Astrocyte of the spinal cord (primary cell): ENCODE measurements around the gene NPR2.

Experiments used
- DNase-seq: peaks from one replicate; pipeline ENCODE4 v3.0.0; 2011; ENCODE audit warnings: low read depth, low spot score
- H3K4me3 ChIP-seq: 2 replicates; pipeline ENCODE4 v1.5.1; 2011; ENCODE audit warnings: low read depth, mild to moderate bottlenecking, low read length, moderate library complexity
- CTCF ChIP-seq: IDR thresholded peaks from 2 replicates; pipeline ENCODE4 v1.5.1; 2012; ENCODE audit warnings: low read depth, mild to moderate bottlenecking, low read length, inconsistent platforms
- in situ Hi-C: cut with HindIII; loops from 2 replicates; pipeline ENCODE4 v1.10.0; 2017; ENCODE audit warnings: low sequenced_read_pairs

The NPR2 gene

GRCh38 chr9:35832814-35833213 is 41.4 kb downstream of the NPR2 start:
- no peak for TF ChIP-seq CTCF
- no peak for DNase-seq
- in situ Hi-C loops = no loop called here
- no peak overlapping the region for H3K4me3 ChIP-seq

DNA sequence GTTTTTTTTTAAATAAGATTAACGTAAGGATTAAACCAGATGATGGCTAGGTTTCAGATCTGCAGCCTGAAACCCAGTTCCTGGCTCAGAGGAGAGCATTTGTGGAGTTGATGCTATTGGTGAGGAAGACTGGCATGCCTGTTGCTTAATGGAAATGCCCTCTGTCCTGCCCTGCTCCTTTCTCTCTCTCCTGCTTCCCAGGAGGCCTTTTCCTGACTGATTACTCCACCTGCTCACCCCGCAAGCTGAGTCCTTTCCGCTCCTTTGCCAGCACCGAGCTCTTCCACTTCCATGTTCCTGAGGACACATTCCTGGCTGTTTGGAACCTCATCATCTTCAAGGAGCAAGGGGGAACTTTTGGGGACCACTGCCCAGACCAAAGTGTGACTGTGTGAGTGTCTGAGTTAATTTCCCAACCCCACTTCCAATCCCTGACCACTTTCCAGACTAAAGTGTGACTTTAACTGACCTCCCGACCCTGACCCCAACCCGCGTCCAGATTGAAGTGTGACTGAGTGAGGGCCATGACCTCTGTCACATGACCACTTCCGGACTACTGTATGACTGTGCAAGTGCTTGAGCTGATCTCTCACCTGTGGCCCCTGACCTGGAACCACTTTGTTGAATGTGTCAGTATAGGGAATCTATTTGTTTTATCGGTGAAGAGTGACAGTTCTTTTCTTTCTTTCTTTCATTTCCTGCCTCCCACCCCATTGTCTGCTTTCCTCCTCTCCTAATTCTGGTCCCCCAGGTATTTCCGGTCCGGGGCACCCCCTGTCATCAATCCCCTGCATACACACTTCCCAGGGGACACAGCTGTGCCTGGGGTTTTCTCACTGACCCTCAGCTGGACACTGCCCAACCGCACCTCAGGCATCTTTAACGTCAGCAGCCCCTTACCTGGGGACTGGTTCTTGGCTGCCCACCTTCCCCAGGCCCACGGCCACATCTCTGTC is 43.1 kb downstream of the NPR2 start:
- no peak for DNase-seq
- TF ChIP-seq CTCF = no peak
- H3K4me3 ChIP-seq = no peak overlapping the region
- in situ Hi-C loops = no loop called here

DNA sequence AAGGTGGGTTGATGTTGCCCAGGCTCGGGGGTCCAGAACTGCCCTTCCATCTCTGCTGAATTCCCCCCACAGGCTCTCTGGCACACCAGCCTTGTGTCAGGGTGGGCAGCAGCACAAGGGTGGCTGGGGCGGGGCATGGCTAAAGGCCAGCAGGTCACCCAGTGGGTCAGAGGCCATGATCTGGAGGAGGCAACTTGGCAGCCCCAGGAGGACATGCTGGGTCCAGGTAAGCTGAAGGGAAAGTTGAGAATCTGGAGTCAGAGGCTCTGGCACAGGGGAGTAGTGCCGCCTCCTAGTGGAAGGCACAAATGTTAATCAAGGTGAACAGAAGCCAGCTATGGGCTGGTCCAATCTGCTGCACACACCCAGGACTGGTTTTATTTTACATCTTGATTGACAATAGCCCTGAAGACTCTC is 43.8 kb downstream of the NPR2 start:
- H3K4me3 ChIP-seq = no peak overlapping the region
- in situ Hi-C loops = no loop called here
- TF ChIP-seq CTCF = peak; percentile 43
- DNase-seq = no peak

GRCh38 chr9:35835766-35836165 is 44.4 kb downstream of the NPR2 start:
- DNase-seq = no peak
- in situ Hi-C loops = no loop called here
- TF ChIP-seq CTCF = no peak
- no peak overlapping the region for H3K4me3 ChIP-seq

DNA sequence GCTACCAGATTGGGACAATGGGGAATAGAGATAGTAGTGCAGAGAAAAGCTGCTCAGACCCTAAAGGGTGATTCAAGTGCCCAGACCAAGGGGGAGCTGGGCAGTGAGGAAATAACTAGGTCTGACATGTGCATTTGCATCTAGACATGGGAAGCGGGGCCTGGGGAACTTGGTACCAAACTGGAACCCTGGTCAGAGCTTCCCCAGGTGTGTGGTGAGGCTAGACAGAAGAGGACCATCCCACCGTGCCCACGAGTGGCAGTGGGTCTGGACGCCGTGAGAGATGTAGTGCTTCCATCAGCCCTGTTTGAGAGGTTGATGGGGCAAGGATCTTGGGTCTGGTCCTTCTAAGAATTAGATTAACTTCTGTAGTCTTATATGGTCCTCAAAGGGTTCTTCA is 45.2 kb downstream of the NPR2 start:
- in situ Hi-C loops = no loop called here
- no peak for TF ChIP-seq CTCF
- no peak for DNase-seq
- H3K4me3 ChIP-seq = no peak overlapping the region

- in situ Hi-C loops = no loop called here
- no peak for DNase-seq
- no peak overlapping the region for H3K4me3 ChIP-seq
- TF ChIP-seq CTCF = no peak
Measured at GRCh38 chr9:35839926-35840325, 48.5 kb downstream of the NPR2 start.
